Tibial nerve (tissue), 4 donors: Measurements from ENCODE around the gene SLC9A4. TPM values are rescaled to one million over a fixed set of nuclear protein-coding genes. Genes with fewer than 3 reads are reported as not detected.

Source experiments
- DNase-seq, 2 donors: peaks; one replicate each; pipeline ENCODE4 v3.0.0-alpha.2; 2019; ENCODE audit warnings: low spot score in 2 of 2
- H3K27ac ChIP-seq, 4 donors: fragments of 200-600 bp; sonication (generic) in 3 of 4; one replicate each; pipeline ENCODE4 v1.5.1; 2017 to 2019; ENCODE audit warnings: mild to moderate bottlenecking in 1 of 4
- H3K27me3 ChIP-seq, 2 donors: fragments of 200-600 bp; sonication (generic) in 1 of 2; one replicate each; pipeline versions ENCODE4 v1.5.1 to v1.6.0; 2017 to 2019
- H3K36me3 ChIP-seq, 3 donors: fragments of 200-600 bp; sonication (generic); one replicate each; pipeline ENCODE4 v1.5.1; 2018 to 2019
- H3K4me1 ChIP-seq, 4 donors: fragments of 200-600 bp; sonication (generic) in 3 of 4; one replicate each; pipeline ENCODE4 v1.5.1; 2017 to 2019
- H3K4me3 ChIP-seq, 4 donors: fragments of 200-600 bp; sonication (generic) in 3 of 4; one replicate each; pipeline ENCODE4 v1.5.1; 2017 to 2019; ENCODE audit warnings: mild to moderate bottlenecking in 1 of 4, moderate library complexity in 1 of 4
- H3K9me3 ChIP-seq, 4 donors: fragments of 200-600 bp; sonication (generic) in 3 of 4; one replicate each; pipeline ENCODE4 v1.5.1; 2017 to 2019
- CTCF ChIP-seq, 5 experiments: fragments of 200-600 bp in 3 of 5; fragments of 450-650 bp in 2 of 5; sonication (generic) in 3 of 5; IDR thresholded peaks; one replicate each; pipeline ENCODE4 v1.5.1; 2016 to 2019; ENCODE audit warnings: antibody characterized with exemption in 5 of 5, mild to moderate bottlenecking in 3 of 5, moderate library complexity in 2 of 5
- EP300 ChIP-seq, 2 donors: sonication (generic); formaldehyde crosslinking; IDR thresholded peaks; one replicate each; pipeline ENCODE4 v1.6.1; 2017; ENCODE audit warnings: antibody characterized with exemption in 2 of 2, mild to moderate bottlenecking in 1 of 2
- POLR2A ChIP-seq, 2 donors: fragments of 450-650 bp; IDR thresholded peaks; one replicate each; pipeline ENCODE4 v1.6.1; 2017; ENCODE audit warnings: antibody characterized with exemption in 2 of 2, mild to moderate bottlenecking in 2 of 2, moderate library complexity in 2 of 2
- WGBS, 2 donors: methylation state at CpG; one replicate each; pipeline ENCODE4 v1.1.5; 2018; 5-methylcytosine and 5-hydroxymethylcytosine counted together
- total RNA-seq, 4 donors: library from RNA; depleted of rRNA; stranded (reverse); fragments of >200 nt; gene quantifications; one replicate each; pipeline ENCODE4 v1.1.0, GENCODE V29; 2016

SLC9A4 gene
- total RNA-seq, 4 donors from 2014 or later = 0.30 TPM; not detected in 3

- WGBS, 2 donors = 83% methylated on average over 2 of the region's 2 CpGs
- no peaks in the 10 kb centered on the region for H3K9me3 ChIP-seq
- H3K4me1 ChIP-seq = no peaks in the 10 kb centered on the region
- H3K4me3 ChIP-seq = no peak overlapping the region
- TF ChIP-seq EP300 (IDR thresholded peaks at IDR 0.05) = no peak
- no peak for TF ChIP-seq POLR2A (IDR thresholded peaks at IDR 0.05)
- TF ChIP-seq CTCF (IDR thresholded peaks at IDR 0.05) = no peak
- no peak for DNase-seq
- no peaks in the 10 kb centered on the region for H3K27me3 ChIP-seq
- no peak overlapping the region for H3K27ac ChIP-seq
- no peaks in the 10 kb centered on the region for H3K36me3 ChIP-seq
Observed at GRCh38 chr2:102435741-102436140, 37.3 kb upstream of the SLC9A4 start.

- 19 to 22% methylated on average over 3 of the region's 3 CpGs for WGBS, 2 donors
Observed at GRCh38 chr2:102436323-102436722, 36.7 kb upstream of the SLC9A4 start.

GRCh38 chr2:102437122-102437521, 35.9 kb upstream of the SLC9A4 start:
- no peak overlapping the region for H3K27ac ChIP-seq
- no peaks in the 10 kb centered on the region for H3K9me3 ChIP-seq
- no peak for TF ChIP-seq EP300 (IDR thresholded peaks at IDR 0.05)
- TF ChIP-seq CTCF (IDR thresholded peaks at IDR 0.05) = no peak
- no peaks in the 10 kb centered on the region for H3K27me3 ChIP-seq
- no peak overlapping the region for H3K4me3 ChIP-seq
- no peaks in the 10 kb centered on the region for H3K4me1 ChIP-seq
- 68 to 76% methylated on average over 4 of the region's 4 CpGs for WGBS, 2 donors
- H3K36me3 ChIP-seq = no peaks in the 10 kb centered on the region
- DNase-seq = no peak

More at GRCh38 chr2:102436323-102436722, 36.7 kb upstream of the SLC9A4 start:
- Histone ChIP-seq H3K9me3 (no peaks in the 10 kb centered on the region), H3K4me1 (no peaks in the 10 kb centered on the region), H3K4me3 (no peak overlapping the region), H3K27me3 (no peaks in the 10 kb centered on the region), H3K36me3 (no peaks in the 10 kb centered on the region), H3K27ac (no peak overlapping the region)
- no peak for TF ChIP-seq POLR2A (IDR thresholded peaks at IDR 0.05)
- TF ChIP-seq CTCF (IDR thresholded peaks at IDR 0.05) = no peak
- no peak for TF ChIP-seq EP300 (IDR thresholded peaks at IDR 0.05)
- DNase-seq = no peak

GRCh38 chr2:102438111-102438510, 34.9 kb upstream of the SLC9A4 start:
- Histone ChIP-seq H3K27ac (no peak overlapping the region), H3K36me3 (no peaks in the 10 kb centered on the region), H3K9me3 (no peaks in the 10 kb centered on the region), H3K4me3 (no peak overlapping the region), H3K27me3 (no peaks in the 10 kb centered on the region), H3K4me1 (peaks cover 0 to 4% (median 0%) of the 10 kb centered on the region in 4 donors)
- no peak for DNase-seq
- TF ChIP-seq EP300 (IDR thresholded peaks at IDR 0.05) (no peak), POLR2A (IDR thresholded peaks at IDR 0.05) (no peak), CTCF (IDR thresholded peaks at IDR 0.05) (no peak)
- WGBS, 2 donors = 87 to 94% methylated on average over 3 of the region's 3 CpGs

- no peaks in the 10 kb centered on the region for H3K9me3 ChIP-seq
- peaks cover 0 to 6% (median 0%) of the 10 kb centered on the region in 4 donors for H3K4me1 ChIP-seq
- no peak for DNase-seq
- no peak overlapping the region for H3K4me3 ChIP-seq
- H3K27me3 ChIP-seq = no peaks in the 10 kb centered on the region
- H3K36me3 ChIP-seq = no peaks in the 10 kb centered on the region
- TF ChIP-seq EP300 (IDR thresholded peaks at IDR 0.05) = no peak
- TF ChIP-seq CTCF (IDR thresholded peaks at IDR 0.05) = no peak
- TF ChIP-seq POLR2A (IDR thresholded peaks at IDR 0.05) = no peak
- H3K27ac ChIP-seq = no peak overlapping the region
- 94 to 98% methylated on average over 2 of the region's 2 CpGs for WGBS, 2 donors
Observed at GRCh38 chr2:102438578-102438977, 34.4 kb upstream of the SLC9A4 start.
